Pancreas (tissue), 10 donors: Measurements from ENCODE around the gene FAM50B. TPM values are rescaled to one million over a fixed set of nuclear protein-coding genes. Genes with fewer than 3 reads are reported as not detected.

Source experiments
- ATAC-seq, 4 donors: fragments of 200-7000 bp; cut with Tn5 transposase; one replicate each; pipeline versions ENCODE4 v1.8.0 to v1.9.1; 2020; ENCODE audit warnings: mild to moderate bottlenecking in 4 of 4, moderate library complexity in 4 of 4
- DNase-seq, 6 donors: peaks; one replicate each; pipeline ENCODE4 v3.0.0-alpha.2; 2020
- FAIRE-seq: peaks from 2 replicates; lab custom pipeline; 2012; peaks lifted over from hg19 to GRCh38; lab: Jason Lieb, UNC
- H3K27ac ChIP-seq, 4 donors: fragments of 200-600 bp; sonication (generic); 1 replicate in 3 of 4; 2 replicates in 1 of 4; pipeline versions ENCODE4 v1.5.0 to v1.8.0; 2020
- H3K27me3 ChIP-seq, 4 donors: fragments of 200-600 bp; one replicate each; pipeline ENCODE4 v1.8.0; 2021
- H3K36me3 ChIP-seq, 3 donors: fragments of 200-600 bp; sonication (generic) in 1 of 3; one replicate each; pipeline versions ENCODE4 v1.5.0 to v1.8.0; 2020 to 2021
- H3K4me1 ChIP-seq, 3 donors: fragments of 200-600 bp; one replicate each; pipeline ENCODE4 v1.8.0; 2021
- H3K4me3 ChIP-seq, 4 donors: fragments of 200-600 bp; sonication (generic) in 2 of 4; one replicate each; pipeline versions ENCODE4 v1.5.0 to v1.8.0; 2020 to 2021
- H3K9me3 ChIP-seq, 4 donors: fragments of 200-600 bp; one replicate each; pipeline ENCODE4 v1.8.0; 2021
- WGBS, 2 donors: extraction: QIAGEN DNeasy Blood & Tissue Kit; methylation state at CpG; one replicate each; pipeline ENCODE4 v1.1.7; 2013; 5-methylcytosine and 5-hydroxymethylcytosine counted together
- intact Hi-C, 3 donors: fragments of 100-400 bp; cut with DNase I; formaldehyde crosslinking; loops; one replicate each; pipeline versions ENCODE4 v1.11.1 to v1.14.2; 2022
- polyA plus RNA-seq, 2 donors: library from polyadenylated mRNA; stranded (reverse); fragments of 200-250 nt; gene quantifications; one replicate each; pipeline ENCODE4 v1.2.3, GENCODE V29; 2013
- total RNA-seq, 6 donors: library from RNA; stranded (reverse); fragmentation: NEBNext Ultra II Directional in 4 of 6; extraction: Animal tissue kit (Norgen Biotek cat#: 25700) in 4 of 6; gene quantifications; one replicate each; pipeline versions ENCODE4 v1.2.1 to v1.2.4, GENCODE V29; 2021 to 2023
- TF ChIP-seq, protein P1 (sequence below), 4 donors: fragments of 200-600 bp; sonication (generic) in 3 of 4; IDR thresholded peaks; one replicate each; pipeline versions ENCODE4 v1.5.0 to v1.8.0; 2021; ENCODE audit warnings: antibody characterized with exemption in 4 of 4
- donor health status: healthy with polysubstance abuse.
- donor health status: DM: no; HTN: no; CAD: no; lungs with moderate emphysema.
- donor health status: DM: no; HTN: no; CAD: no.
- donor health status: control.
- donor health status: control.
- donor health status: Bipolar disorder and iron deficiency.
- donor health status: DM: yes; HTN: yes; CAD: no.
- donor health status: DM: no; HTN: no; CAD: no.
- donor health status: DM: no; HTN: no; CAD: no.
- donor health status: DM: yes; HTN: yes; CAD: no.

Gene FAM50B
- total and polyA plus RNA-seq, 8 donors, result 3.6 to 9.7 (median 5.9) TPM

DNA sequence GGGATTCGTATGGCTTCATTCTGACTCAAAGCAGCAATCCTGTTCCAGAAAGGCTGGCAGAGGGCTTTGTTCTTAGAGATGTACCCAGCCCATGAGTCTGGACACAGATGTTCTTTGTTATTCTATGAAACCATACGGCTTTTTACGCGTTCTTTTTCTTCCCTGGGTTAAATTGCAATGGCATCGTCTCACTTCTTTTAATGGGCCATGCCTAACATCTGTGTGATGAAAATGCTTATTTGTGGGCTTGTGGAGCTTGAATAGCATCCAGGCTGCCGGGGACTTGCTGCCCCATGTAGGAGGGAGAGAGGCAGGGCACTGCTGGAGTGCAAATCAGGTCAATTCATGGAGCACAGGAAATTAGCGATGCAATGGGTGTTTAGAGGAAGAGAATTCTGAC lies 19.4 kb downstream of the FAM50B start:
- Histone ChIP-seq H3K36me3 (no peaks in the 10 kb centered on the region), H3K27me3 (no peaks in the 10 kb centered on the region), H3K4me3 (no peak overlapping the region), H3K27ac (no peak overlapping the region), H3K4me1 (peaks cover 9 to 12% (median 10%) of the 10 kb centered on the region in 3 donors), H3K9me3 (no peaks in the 10 kb centered on the region)
- ATAC-seq, result no peak
- no peak for FAIRE-seq
- TF ChIP-seq, protein P1, sequence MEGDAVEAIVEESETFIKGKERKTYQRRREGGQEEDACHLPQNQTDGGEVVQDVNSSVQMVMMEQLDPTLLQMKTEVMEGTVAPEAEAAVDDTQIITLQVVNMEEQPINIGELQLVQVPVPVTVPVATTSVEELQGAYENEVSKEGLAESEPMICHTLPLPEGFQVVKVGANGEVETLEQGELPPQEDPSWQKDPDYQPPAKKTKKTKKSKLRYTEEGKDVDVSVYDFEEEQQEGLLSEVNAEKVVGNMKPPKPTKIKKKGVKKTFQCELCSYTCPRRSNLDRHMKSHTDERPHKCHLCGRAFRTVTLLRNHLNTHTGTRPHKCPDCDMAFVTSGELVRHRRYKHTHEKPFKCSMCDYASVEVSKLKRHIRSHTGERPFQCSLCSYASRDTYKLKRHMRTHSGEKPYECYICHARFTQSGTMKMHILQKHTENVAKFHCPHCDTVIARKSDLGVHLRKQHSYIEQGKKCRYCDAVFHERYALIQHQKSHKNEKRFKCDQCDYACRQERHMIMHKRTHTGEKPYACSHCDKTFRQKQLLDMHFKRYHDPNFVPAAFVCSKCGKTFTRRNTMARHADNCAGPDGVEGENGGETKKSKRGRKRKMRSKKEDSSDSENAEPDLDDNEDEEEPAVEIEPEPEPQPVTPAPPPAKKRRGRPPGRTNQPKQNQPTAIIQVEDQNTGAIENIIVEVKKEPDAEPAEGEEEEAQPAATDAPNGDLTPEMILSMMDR (IDR thresholded peaks at IDR 0.05), result no peak
- WGBS, 2 donors, result 89 to 93% methylated on average over 7 of the region's 7 CpGs
- intact Hi-C loops, result no loop called here
- DNase-seq, result no peak

DNA sequence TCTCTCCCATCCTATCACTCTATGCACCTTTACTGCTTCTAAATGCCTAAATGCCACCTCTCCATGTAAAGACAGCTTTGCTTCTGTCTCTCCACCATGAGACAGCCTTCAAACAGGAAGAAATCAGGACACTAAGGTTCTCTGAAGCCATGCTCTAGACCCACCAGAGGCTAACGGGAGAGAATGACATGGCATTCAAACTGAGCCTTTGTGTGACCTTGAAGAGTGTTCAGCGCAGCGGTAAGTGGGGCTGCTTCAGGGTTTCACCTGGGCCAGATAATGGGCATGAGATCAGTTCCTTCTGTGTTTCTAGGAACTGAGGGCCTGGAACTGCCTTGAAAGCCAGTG lies 20.1 kb downstream of the FAM50B start:
- no peaks in the 10 kb centered on the region for H3K36me3 ChIP-seq
- peak in 3 of 4 donors; percentile 25 to 50 (median 49) for ATAC-seq
- H3K4me1 ChIP-seq, result peaks cover 9 to 12% (median 10%) of the 10 kb centered on the region in 3 donors
- 43 to 46% methylated on average over 3 of the region's 3 CpGs for WGBS, 2 donors
- no peak overlapping the region for H3K27ac ChIP-seq
- no peaks in the 10 kb centered on the region for H3K9me3 ChIP-seq
- no peak for DNase-seq
- H3K27me3 ChIP-seq, result no peaks in the 10 kb centered on the region
- TF ChIP-seq, protein P1 (IDR thresholded peaks at IDR 0.05), result no peak
- intact Hi-C loops, result no loop called here
- no peak for FAIRE-seq
- no peak overlapping the region for H3K4me3 ChIP-seq

DNA sequence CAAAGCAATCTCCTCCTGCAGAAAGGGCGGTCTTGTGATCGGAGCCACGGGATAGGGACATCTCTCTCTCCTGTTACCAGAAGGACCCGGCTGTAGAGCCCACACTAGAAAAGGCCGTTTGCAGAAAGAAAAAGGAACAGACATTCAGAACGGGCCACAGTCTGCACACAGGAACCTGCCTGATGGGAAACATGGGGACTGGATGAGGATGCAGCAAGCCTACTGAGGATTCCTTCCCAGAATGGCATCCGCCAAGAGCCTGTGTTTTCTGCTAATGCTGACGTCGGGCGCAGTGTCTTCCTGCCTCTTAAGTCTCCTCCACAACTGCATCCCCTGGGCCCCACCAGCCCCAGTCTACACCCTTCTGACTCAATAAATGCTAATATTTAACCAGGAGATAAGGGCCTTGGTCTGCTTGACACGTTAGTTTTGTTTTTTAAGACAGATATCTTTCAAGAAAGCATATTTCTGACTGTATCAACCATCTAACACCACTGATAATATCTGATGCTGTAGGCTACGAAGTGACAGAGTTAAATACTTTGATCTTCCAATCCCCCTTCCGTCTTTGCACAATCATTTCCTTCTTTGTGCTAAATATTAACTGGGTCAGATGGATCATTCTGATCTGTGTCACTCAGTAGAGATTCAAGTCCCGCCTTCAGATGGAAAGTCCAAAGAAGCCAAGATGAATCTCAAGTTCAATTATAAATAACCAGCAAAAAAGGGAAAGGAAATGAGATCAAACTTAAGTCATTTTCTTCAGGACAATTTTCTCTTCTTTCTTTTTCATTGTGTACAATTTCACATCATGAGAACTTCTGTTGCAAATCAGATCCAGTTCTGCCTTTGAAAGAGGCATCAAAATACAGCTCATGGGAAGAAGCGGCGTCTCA lies 20.7 kb downstream of the FAM50B start:
- peak; percentile 40 to 90 (median 78) for ATAC-seq
- Histone ChIP-seq H3K9me3 (no peaks in the 10 kb centered on the region), H3K36me3 (no peaks in the 10 kb centered on the region), H3K4me3 (no peak overlapping the region), H3K27me3 (no peaks in the 10 kb centered on the region), H3K4me1 (peaks cover 9 to 12% (median 10%) of the 10 kb centered on the region in 3 donors), H3K27ac (no peak overlapping the region)
- 48 to 54% methylated on average over 16 of the region's 16 CpGs for WGBS, 2 donors
- intact Hi-C loops, result no loop called here
- FAIRE-seq, result no peak
- TF ChIP-seq, protein P1 (IDR thresholded peaks at IDR 0.05), result no peak
- no peak for DNase-seq

DNA sequence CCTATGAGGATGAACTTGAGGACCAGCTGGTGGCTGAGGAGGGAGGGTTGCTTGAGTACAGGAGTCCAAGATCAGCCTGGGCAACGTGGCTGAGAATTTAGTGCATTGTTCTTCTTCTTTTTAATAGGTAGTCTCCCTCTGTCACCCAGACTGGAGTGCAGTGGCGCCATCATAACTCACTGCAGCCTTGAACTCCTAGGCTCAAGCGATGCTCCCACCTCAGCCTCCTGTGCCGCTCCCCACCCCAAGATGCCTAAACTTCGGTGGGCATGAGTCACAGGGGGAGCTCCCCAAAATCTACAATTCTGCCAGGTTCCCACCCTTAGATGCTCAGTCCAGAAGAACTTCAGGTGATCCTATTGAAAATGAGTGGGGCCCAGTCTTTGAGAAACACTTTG lies 21.4 kb downstream of the FAM50B start:
- DNase-seq (no peak), FAIRE-seq (no peak), ATAC-seq (no peak)
- H3K27me3 ChIP-seq, result no peaks in the 10 kb centered on the region
- no peak overlapping the region for H3K4me3 ChIP-seq
- H3K9me3 ChIP-seq, result no peaks in the 10 kb centered on the region
- intact Hi-C loops, result no loop called here
- TF ChIP-seq, protein P1 (IDR thresholded peaks at IDR 0.05), result no peak
- H3K36me3 ChIP-seq, result no peaks in the 10 kb centered on the region
- H3K27ac ChIP-seq, result no peak overlapping the region
- peaks cover 9 to 12% (median 10%) of the 10 kb centered on the region in 3 donors for H3K4me1 ChIP-seq
- 88 to 90% methylated on average over 5 of the region's 5 CpGs for WGBS, 2 donors

DNA sequence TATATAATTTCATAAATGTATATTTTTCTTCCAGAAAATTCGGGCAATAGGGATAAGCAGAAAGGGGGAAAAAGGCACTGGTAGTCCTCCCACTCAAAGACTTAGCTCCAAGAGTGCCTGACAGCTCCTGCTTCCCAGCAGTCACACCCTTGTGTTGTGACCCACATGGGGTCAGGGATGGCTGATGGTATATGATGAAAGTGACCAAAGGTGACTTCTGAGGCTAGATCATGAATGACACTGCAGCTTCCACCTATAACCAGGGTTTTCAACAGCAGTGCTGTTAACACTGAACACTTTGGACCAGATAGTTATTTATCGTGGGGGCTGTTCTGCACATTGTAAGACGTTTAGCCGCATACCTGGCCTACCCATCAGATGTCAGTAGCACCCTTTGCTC lies 22.3 kb downstream of the FAM50B start:
- DNase-seq, result no peak
- WGBS, 2 donors, result 74 to 81% methylated on average over 4 of the region's 4 CpGs
- H3K27me3 ChIP-seq, result no peaks in the 10 kb centered on the region
- no peak for ATAC-seq
- H3K36me3 ChIP-seq, result no peaks in the 10 kb centered on the region
- TF ChIP-seq, protein P1 (IDR thresholded peaks at IDR 0.05), result no peak
- intact Hi-C loops, result no loop called here
- no peak for FAIRE-seq
- no peak overlapping the region for H3K4me3 ChIP-seq
- H3K27ac ChIP-seq, result no peak overlapping the region
- H3K4me1 ChIP-seq, result peaks cover 9 to 12% (median 10%) of the 10 kb centered on the region in 3 donors
- H3K9me3 ChIP-seq, result no peaks in the 10 kb centered on the region
